Astrocyte of the cerebellum (primary cell): ENCODE measurements around the gene RND1.
"Not testable (repeated sequence)": the region's sequence is repeated elsewhere in the genome, so short reads cannot be mapped to it uniquely, and the experiment has no call there.

Source experiments
- DNase-seq: peaks from one replicate; pipeline ENCODE4 v3.0.0-alpha.2; 2011; ENCODE audit warnings: low read depth
- H3K4me3 ChIP-seq: 2 replicates; pipeline ENCODE4 v1.5.1; 2011; ENCODE audit warnings: mild to moderate bottlenecking, low read depth, low read length, moderate library complexity
- in situ Hi-C: cut with HindIII; loops from 2 replicates; pipeline ENCODE4 v1.10.0; 2017; ENCODE audit warnings: low sequenced_read_pairs
- TF ChIP-seq, protein P1 (sequence below): IDR thresholded peaks from 2 replicates; pipeline ENCODE4 v1.5.1; 2012; ENCODE audit warnings: low read length, low read depth, moderate library complexity, mild to moderate bottlenecking; ENCODE audit errors: missing control alignments

Gene RND1

DNA sequence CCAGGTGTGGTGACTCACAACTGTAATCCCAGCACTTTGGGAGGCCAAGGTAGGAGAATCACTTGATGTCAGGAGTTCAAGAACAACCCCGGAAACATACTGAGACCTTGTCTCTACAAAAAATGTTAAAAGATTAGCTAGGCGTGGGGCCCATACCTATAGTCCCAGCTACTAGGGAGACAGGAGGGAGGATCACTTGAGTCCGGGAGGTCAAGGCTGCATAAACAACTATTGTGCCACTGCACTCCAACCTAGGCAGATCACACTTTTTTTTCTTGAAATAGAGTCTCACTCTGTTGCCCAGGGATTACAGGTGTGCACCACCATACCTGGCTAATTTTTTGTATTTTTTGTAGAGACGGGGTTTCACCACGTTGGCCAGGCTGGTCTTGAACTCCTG, 6.1 kb downstream of the RND1 start:
- DNase-seq = no peak
- TF ChIP-seq, protein P1, sequence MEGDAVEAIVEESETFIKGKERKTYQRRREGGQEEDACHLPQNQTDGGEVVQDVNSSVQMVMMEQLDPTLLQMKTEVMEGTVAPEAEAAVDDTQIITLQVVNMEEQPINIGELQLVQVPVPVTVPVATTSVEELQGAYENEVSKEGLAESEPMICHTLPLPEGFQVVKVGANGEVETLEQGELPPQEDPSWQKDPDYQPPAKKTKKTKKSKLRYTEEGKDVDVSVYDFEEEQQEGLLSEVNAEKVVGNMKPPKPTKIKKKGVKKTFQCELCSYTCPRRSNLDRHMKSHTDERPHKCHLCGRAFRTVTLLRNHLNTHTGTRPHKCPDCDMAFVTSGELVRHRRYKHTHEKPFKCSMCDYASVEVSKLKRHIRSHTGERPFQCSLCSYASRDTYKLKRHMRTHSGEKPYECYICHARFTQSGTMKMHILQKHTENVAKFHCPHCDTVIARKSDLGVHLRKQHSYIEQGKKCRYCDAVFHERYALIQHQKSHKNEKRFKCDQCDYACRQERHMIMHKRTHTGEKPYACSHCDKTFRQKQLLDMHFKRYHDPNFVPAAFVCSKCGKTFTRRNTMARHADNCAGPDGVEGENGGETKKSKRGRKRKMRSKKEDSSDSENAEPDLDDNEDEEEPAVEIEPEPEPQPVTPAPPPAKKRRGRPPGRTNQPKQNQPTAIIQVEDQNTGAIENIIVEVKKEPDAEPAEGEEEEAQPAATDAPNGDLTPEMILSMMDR = no peak
- no peak overlapping the region for H3K4me3 ChIP-seq
- in situ Hi-C loops = no loop called here

DNA sequence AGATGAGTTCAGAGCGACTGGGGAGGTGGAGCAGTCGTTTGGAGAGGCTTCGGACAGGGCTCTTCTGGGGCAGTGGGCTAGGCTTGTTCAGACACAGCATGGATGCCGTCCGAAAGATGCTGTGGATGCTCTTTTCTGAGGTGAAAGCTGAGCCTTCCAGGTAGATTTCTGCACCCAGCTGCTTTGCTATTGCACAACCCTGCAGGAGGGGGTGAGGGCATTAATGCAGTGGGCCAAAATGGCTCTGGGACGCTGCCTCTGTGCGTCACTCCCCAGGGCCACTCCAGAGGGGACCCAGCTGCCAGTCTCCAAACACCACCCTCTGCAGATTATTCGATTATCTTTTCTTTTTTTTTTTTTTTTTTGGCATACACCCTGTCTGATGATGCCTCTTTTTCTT, 7.6 kb downstream of the RND1 start:
- TF ChIP-seq, protein P1 = no peak
- H3K4me3 ChIP-seq = no peak overlapping the region
- DNase-seq = no peak
- in situ Hi-C loops = no loop called here

DNA sequence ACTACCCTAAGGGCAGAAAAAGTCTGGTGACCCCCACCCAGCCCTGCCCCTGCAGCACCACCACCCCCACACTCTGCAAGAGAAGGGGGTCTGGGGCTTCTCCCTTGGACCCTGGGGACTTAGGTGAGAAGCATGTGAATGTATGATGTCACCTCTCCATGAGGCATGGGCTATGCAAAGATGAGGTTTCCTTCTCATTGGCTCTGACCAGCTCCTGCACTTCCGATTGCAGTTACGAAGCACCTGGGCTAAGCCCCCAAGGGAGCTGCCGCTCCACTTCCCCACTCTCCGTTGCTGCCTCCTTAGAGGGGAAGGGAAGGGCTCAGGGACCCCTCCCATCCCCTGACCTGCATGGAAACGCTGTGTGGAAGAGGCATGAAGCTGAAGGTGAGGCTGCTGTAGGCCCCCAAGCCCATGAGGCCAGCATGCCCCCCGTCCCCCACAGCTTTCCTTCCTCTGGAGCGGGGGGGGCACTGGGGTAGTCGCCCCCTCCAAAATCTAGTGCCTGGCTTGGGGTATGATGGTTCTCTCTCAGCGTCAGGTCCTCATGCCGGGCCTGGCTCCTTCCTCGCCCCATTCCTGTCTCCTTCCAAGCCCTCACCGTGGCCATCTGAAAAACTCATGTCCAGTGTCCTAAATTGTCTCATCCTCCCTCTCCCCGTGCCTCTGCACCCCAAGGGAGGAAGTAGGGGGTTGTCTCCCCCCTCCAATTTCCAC, 8.2 kb downstream of the RND1 start:
- in situ Hi-C loops = no loop called here
- DNase-seq = no peak
- H3K4me3 ChIP-seq = no peak overlapping the region
- TF ChIP-seq, protein P1 = no peak

DNA sequence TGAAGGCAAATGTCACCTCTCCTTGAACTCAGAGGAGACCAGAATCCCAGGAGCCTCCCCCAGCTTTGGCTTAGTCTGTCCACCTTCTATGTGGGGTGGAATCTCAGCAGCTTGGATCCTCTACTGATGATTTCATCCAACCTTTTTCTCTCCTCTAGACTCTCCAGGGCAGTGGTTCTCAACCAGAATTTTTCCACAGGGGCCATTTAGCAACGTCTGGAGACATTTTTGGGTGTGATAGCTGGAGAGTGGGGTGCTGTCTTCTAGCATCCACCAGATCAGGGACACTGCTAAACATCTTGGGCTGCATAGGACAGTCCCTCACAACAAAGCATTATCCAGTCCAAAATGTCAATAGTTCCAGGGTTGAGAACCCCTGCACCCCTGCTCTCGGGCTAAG, 9.3 kb downstream of the RND1 start:
- in situ Hi-C loops = no loop called here
- TF ChIP-seq, protein P1 = no peak
- H3K4me3 ChIP-seq = no peak overlapping the region
- no peak for DNase-seq

DNA sequence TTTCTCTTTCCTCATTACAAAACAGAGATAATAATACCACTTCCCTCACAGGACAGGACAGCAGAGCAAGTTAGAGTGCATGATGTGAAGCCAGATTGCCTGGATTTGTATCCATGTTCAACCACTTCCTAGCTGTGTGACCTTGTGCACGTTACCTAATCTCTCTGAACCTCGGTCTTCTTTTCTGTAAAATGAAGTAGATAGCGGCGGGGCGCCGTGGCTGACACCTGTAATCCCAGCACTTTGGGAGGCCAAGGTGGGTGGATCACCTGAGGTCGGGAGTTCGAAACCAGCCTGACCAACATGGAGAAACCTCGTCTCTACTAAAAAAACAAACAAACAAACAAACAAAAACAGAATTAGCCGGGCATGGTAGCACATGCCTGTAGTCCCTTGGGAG, 10.7 kb downstream of the RND1 start:
- H3K4me3 ChIP-seq, DNase-seq, in situ Hi-C loops: not testable (repeated sequence)

DNA sequence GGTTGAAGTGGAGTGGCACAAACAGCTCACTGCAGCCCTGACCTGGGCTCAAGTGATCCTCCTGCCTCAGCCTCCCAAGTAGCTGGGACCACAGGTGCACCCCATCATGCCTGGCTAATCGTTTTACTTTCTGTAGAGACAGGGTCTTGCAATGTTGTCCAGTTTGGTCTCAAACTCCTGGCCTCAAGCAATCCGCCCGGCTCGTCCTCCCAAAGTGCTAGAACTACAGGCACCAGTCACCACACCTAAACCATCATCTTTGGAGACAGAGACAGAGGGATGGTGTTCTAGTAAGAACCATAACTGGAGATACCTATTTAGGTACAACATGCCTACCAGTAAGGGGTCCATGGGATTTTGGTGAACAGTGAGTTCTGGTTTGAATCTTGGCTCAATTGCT, 11.2 kb downstream of the RND1 start:
- TF ChIP-seq, protein P1 = no peak
- H3K4me3 ChIP-seq = no peak overlapping the region
- in situ Hi-C loops = no loop called here
- no peak for DNase-seq

DNA sequence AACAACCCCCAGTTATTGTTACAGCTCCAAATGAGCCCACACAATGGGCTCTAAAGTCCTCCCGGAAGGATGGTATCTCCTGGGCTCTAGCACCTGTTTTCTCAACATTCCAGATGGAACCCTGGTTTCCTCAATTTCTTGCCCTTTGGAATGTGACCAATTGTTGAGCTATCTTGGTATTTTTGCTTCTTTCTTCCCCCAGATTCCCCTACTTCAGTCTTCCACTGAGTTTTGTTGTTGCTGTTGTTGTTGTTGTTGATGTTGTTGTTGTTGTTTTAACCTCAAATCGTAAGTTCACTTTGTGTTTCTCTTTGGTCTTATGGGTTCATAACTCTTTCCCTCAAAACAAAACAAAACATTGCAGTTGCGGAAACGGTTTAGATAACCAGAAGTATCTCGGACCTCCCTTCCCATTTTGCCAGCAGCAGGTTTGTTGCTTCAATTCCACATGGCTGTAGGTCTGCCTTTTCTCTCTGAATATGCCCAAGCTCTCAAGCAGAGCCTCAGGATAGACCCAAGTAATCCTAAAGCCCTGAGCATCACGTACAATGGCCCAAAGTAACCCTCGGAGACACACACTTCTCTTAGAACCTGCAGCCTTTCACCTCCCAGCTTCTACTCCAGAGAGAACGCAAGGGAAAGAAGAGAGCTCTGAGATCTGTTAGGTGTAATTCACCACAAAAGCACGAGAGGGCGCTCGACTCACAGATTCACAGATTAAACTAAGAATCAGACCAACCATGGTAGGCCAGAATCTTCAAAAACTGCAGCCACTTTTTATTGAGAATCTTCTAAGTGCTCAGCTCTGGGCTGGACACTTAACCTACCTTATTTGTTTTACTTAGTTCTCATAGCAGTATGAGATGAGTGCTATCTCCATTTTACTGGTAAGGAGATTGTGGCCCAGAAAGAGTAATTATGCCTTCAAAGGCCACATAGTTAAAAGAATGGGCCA, 12.7 kb downstream of the RND1 start:
- TF ChIP-seq, protein P1 = peak; percentile 74
- peak; percentile 90 for DNase-seq
- in situ Hi-C loops = no loop called here
- H3K4me3 ChIP-seq = peak overlapping the region; percentile 96
